Retina (tissue), 1 donor: ENCODE data around the gene MUC22.
"Not testable (repeated sequence)": the region's sequence is repeated elsewhere in the genome, so short reads cannot be mapped to it uniquely, and the experiment has no call there.

Source experiments
- DNase-seq: peaks from one replicate; pipeline ENCODE4 v3.0.0-alpha.2; 2016

MUC22 gene

DNA sequence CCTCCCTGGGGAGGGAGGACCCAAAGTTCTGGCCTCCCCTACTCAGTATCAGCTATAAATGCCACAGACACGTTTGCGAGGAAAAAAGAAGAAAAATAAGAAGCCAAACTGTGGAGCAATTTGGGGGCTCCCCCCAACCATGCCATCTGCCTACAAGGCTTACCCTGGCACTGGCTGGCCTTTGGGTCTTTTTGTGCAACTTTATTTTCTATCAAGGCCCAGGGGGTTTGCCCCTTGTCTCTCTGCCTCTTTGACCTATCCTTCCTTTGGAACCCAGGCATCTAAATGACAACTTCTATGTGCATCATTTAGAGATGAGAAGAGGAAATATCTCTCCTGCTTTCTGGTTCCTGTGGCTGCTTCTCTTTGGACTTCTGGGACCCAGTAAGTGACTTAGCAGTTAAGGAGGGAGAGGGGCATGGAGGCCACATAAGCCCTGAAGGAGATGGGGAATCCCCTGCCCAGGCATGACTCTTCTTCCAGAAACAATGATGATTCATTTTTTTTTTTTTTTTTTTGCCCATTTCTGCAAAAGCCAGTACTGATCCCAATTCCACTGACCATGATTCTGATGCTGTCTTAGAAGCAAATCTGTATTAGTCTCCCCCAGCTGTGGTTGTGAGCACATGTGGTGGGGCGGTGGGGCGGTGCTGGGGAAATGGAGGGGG, at the start of gene MUC22:
Gene MUC22 (plus strand): TSS at position 82 of the 668 bp plus-strand sequence. CDS start 233 bp downstream, at position 315.
- no peak for DNase-seq

- DNase-seq: no peak
Observed at GRCh38 chr6:30960907-30961673, 49.2 kb upstream of the MUC22 start.

DNA sequence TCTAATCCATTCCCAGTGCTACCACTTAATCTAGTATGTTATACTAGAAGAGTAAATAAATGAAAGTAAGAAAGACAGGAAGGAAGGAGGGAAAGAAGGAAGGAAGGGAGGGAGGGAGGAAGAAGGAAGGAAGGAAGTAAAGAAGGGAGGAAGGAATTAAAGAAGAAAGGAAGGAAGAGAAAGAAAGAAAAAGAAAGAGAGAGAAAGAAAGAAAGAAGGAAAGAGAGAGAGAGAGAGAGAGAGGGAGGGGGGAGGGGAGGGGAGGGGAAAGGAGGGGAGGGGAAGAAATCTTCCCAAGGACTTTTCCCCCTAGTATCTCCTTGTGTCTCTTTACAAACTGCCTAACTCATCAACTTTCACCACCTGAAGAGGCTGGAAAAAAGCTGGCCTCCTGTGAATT, 47.6 kb upstream of the MUC22 start:
- DNase-seq: no peak

GRCh38 chr6:30963641-30964040, 46.6 kb upstream of the MUC22 start:
- DNase-seq: no peak

DNA sequence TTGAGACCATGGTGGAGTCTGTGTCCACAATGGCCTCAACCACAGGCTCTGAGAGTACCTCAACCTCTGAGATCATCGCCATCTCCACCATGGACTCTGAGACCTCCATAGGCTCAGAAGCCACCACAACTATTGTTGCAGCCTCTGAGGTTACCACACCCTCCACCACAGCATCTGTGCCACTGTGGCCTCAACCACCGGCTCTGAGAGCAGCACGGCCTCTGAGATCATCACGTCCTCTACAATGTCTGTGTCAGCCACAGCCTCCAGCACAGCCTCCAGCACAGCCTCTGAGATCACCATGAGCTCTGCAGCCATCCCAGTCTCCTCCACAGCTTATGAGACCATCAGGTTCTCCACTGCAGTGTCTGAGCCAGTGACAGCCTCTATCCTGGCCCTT, 46.2 kb upstream of the MUC22 start:
- no peak for DNase-seq

GRCh38 chr6:30965140-30965601, 45.1 kb upstream of the MUC22 start:
- DNase-seq: no peak

GRCh38 chr6:30966154-30966553, 44.1 kb upstream of the MUC22 start:
- DNase-seq: no peak

GRCh38 chr6:30969171-30969570, 41.1 kb upstream of the MUC22 start:
- DNase-seq: not testable (repeated sequence)

- DNase-seq: no peak
Observed at GRCh38 chr6:30970946-30971345, 39.3 kb upstream of the MUC22 start.

DNA sequence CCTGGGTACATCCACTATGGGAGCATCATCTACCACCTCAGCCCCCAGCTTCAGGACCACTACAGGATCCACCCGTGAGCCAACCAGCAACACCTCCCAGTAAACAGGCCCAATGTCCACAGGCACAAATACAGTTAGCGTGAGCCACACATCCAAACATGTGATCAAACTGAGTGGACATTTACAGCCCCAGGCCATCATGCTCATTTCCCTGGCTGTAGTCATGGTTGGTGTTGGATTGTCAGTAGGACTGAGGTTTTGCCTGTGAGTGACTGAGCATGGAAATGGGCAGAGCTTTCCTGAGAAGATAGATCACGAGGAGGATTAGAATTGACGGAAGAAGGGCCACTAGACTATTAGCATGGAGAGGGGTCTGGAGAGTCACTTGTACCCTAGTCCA, 37.5 kb upstream of the MUC22 start:
- DNase-seq: no peak

DNA sequence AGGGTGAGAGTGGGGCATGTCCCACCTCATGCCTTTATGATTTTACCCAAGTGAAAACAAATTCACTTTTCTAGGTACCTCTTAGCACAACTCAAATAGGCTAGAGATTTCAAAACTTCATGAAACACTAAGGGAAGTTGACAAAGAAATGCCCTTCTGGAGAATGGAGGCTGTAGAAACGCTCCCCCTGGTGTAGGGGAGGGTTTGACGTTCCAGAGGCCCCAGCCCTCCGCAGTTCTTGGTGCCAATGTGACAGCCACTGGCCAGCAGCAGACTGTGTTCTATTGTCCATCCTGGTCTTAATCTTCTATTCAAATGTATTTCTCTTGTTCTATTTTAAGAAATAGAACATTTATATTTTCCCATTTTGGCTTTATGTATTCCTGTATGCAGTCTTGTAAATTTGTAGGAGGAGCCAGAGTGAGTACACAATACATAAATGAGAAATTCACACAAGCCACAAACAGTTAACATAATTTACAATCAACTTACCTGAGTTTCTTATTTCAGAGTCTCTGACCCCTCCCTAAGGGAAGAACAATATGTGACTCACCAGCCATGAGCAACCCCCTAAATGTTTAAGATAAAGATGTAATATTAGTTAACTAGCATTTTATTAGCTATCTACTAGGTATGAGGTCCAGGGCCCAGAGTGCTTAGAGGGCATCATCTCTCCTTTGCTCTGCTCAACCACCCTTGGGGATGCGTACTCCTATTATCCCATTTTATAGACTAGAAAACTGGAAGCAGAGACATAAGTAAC, 35.6 kb upstream of the MUC22 start:
- DNase-seq: no peak

- no peak for DNase-seq
Observed at GRCh38 chr6:30979141-30979540, 31.1 kb upstream of the MUC22 start.

- no peak for DNase-seq
Observed at GRCh38 chr6:30979690-30980089, 30.6 kb upstream of the MUC22 start.

DNA sequence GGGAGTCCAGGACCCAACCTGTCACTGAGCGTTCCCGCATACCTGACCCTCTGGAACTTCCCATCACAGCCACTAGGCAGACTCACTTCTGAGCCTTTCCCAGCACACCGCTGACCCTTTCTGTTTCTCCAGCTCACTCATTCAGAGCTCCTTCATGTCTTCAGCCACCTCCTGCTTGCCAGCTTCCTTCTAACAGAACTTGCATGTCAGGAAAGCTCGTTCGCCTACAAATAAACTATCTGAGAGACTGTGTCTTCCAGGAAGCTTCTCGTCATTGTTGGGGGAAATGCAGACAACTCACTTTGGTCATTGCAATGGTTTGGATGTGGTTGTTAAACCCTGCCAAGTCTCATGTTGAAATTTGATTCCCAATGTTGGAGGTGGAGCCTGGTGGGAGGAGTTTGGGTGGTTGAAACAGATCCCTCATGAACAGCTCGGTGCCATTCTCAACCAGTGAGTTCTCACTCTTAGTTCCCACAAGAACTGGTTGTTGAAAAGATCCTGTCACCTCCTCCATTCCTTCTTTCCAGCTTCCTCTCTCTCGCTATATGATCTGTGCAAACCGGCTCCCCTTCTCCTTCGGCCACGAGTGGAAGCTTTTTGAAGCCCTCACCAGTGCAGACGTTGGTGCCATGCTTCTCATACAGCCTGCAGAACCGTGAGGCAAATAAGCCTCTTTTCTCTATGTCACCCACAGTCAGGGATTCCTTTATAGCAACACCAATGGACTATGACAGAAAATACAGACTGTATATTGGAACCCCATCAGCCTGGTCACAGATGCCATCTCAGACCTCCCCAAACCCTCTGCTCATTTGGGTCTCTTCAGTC, 28.1 kb upstream of the MUC22 start:
- no peak for DNase-seq

GRCh38 chr6:30983439-30983838, 26.8 kb upstream of the MUC22 start, which contains the start of gene MUC21:
Gene MUC21 (plus strand): TSS chr6:30983718. CDS start chr6:30983959, 241 bp downstream.
- no peak for DNase-seq

GRCh38 chr6:30985490-30985889, 24.8 kb upstream of the MUC22 start:
- no peak for DNase-seq

DNA sequence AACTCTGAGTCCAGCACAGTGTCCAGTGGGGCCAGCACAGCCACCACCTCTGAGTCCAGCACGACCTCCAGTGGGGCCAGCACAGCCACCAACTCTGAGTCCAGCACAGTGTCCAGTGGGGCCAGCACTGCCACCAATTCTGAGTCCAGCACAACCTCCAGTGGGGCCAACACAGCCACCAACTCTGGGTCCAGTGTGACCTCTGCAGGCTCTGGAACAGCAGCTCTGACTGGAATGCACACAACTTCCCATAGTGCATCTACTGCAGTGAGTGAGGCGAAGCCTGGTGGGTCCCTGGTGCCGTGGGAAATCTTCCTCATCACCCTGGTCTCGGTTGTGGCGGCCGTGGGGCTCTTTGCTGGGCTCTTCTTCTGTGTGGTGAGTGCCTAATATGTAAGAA, 23.0 kb upstream of the MUC22 start:
- DNase-seq: no peak

- no peak for DNase-seq
Observed at GRCh38 chr6:30988209-30988825, 22.0 kb upstream of the MUC22 start.

- no peak for DNase-seq
Observed at GRCh38 chr6:30990422-30991086, 19.7 kb upstream of the MUC22 start.

GRCh38 chr6:30991891-30992290, 18.4 kb upstream of the MUC22 start:
- no peak for DNase-seq

DNA sequence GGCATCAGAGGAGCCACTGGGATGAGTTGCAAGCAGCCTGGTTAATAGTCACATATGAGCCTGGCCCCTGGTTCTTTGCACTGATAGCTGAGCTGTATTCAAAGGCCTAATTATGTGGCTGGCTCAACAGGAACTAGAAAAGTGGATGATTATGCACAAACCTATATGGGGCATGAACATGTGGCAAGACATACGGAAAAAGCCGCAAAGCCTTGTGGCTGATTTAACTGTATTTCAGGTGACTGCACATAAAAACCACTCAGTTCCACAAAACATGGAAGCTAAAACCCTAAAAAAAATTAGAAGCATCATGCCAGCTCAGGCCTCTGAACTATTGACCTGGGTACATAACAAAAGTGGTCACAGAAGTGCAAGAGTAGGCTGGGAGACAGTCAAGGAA, 13.0 kb upstream of the MUC22 start:
- no peak for DNase-seq

DNA sequence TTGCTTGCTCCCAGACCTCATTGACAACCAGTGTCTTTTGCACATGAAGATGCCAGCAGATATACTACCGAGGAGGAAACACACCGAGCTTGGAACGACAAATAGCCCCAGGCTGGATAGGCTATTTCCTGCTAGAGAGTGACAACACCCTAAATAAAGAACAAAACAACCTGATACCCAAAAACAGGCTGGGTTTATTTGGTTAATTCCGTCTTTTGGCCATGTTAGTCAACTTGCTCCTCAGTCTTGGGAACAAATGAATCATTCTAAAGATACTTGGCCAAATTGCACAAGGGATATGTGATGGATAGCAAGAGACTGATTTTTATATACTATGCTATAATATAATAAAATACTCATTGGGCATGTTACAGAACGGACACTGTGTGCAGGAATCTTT, 11.5 kb upstream of the MUC22 start:
- no peak for DNase-seq
